ENCODE data around the gene CHCHD3. TPM values are rescaled to one million over a fixed set of nuclear protein-coding genes. Genes with fewer than 3 reads are reported as not detected.

CHCHD3 gene
- total RNA-seq, 1 donor from 2014 or later = 38.5 TPM

DNA sequence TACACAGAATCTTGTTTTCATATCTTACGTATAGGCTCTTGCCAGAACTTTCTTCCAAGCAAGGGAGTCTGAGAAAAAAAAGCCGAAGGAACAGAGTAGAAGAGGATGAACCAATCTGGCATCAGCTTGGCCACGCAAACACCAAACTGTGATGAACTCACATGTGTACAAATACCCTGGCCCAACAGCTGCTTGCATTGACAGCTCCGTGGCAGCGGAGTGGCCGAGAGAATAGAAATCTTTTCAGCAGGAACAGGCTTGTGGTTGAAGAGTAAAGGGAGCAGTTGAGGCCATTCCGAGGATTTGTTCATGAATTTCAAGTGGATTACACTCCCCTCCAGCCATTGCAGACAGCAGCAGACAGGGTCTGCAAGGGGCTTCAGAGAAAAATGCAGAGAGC lies 331.8 kb downstream of the CHCHD3 start:
- Histone ChIP-seq H3K27ac (no peak overlapping the region), H3K4me1 (no peaks in the 10 kb centered on the region), H3K36me3 (no peaks in the 10 kb centered on the region), H3K4me3 (no peak overlapping the region), H3K9me3 (no peaks in the 10 kb centered on the region), H3K27me3 (ENCODE audit: low read depth) (no peaks in the 10 kb centered on the region)
- DNase-seq = no peak
- TF ChIP-seq, protein P1, sequence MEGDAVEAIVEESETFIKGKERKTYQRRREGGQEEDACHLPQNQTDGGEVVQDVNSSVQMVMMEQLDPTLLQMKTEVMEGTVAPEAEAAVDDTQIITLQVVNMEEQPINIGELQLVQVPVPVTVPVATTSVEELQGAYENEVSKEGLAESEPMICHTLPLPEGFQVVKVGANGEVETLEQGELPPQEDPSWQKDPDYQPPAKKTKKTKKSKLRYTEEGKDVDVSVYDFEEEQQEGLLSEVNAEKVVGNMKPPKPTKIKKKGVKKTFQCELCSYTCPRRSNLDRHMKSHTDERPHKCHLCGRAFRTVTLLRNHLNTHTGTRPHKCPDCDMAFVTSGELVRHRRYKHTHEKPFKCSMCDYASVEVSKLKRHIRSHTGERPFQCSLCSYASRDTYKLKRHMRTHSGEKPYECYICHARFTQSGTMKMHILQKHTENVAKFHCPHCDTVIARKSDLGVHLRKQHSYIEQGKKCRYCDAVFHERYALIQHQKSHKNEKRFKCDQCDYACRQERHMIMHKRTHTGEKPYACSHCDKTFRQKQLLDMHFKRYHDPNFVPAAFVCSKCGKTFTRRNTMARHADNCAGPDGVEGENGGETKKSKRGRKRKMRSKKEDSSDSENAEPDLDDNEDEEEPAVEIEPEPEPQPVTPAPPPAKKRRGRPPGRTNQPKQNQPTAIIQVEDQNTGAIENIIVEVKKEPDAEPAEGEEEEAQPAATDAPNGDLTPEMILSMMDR (IDR thresholded peaks at IDR 0.05) = no peak
- intact Hi-C loops (cut with DNase I) = no loop called here
- no peak for ATAC-seq

DNA sequence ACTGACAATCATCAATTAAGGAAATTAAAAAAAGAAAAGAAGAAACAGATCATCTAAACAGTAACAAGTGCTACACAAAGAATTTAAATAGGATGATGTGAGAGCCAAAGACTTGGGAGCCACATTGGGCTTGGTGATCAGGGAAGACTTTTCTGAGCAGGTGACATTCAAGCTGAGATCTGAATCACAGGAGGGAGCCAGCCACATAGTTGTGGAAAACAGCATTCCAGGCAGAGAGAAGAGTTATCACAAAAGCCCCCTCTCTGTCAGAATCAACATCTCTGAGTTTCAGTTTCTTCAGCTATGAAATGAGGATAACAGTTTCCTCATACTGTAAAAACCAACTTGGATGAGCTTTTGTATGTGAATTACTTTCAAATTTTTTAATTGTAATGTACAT lies 336.4 kb downstream of the CHCHD3 start:
- Histone ChIP-seq H3K4me3 (no peak overlapping the region), H3K36me3 (no peaks in the 10 kb centered on the region), H3K9me3 (peaks cover 12% of the 10 kb centered on the region), H3K27me3 (ENCODE audit: low read depth) (no peaks in the 10 kb centered on the region), H3K27ac (no peak overlapping the region), H3K4me1 (no peaks in the 10 kb centered on the region)
- no peak for DNase-seq
- TF ChIP-seq, protein P1 (IDR thresholded peaks at IDR 0.05) = no peak
- ATAC-seq = no peak
- intact Hi-C loops (cut with DNase I) = no loop called here

DNA sequence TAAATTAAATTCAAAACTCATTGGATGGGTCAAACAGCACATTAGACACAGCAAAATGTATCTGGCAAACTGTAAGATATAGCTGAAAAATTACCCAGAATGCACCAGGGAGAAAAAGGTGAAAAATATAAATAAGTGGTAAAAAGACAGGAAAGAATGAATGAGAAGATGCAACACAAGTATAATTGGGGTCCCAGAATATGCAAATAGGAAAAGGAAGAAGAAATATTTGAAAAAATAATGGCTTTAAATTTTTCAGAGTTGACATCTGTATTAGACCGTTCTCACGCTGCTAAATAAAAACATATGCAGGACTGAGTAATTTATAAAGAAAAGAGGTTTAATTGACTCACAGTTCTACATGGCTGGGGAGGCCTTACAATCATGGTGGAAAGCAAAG lies 337.9 kb downstream of the CHCHD3 start:
- TF ChIP-seq, protein P1 (IDR thresholded peaks at IDR 0.05) = no peak
- Histone ChIP-seq H3K4me1 (no peaks in the 10 kb centered on the region), H3K36me3 (no peaks in the 10 kb centered on the region), H3K27ac (no peak overlapping the region), H3K27me3 (ENCODE audit: low read depth) (no peaks in the 10 kb centered on the region), H3K9me3 (peaks cover 12% of the 10 kb centered on the region), H3K4me3 (no peak overlapping the region)
- ATAC-seq (no peak), DNase-seq (no peak)
- intact Hi-C loops (cut with DNase I) = no loop called here

DNA sequence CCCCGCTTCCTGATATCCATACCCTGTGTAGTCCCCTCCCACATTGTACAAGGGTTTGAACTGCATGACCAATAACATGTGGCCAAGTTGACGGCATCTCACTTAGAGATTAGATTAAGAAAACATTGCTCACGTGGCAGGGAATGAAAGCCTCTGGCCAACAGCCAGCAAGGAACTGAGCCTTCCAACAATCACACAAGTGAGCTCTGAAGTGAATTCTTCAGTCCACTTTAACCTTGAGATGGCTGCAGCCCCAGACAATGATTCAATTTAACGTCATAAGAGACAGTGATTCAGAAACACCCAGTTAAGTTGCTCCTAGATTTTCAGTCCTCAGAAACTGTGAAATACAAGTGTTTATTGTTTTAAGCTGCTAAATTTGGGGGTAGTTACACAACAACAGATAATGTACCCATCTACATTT lies 339.7 kb downstream of the CHCHD3 start:
- no peaks in the 10 kb centered on the region for H3K36me3 ChIP-seq
- intact Hi-C loops (cut with DNase I) = no loop called here
- no peak overlapping the region for H3K27ac ChIP-seq
- H3K4me1 ChIP-seq = no peaks in the 10 kb centered on the region
- H3K4me3 ChIP-seq = no peak overlapping the region
- peaks cover 12% of the 10 kb centered on the region for H3K9me3 ChIP-seq
- no peaks in the 10 kb centered on the region for H3K27me3 ChIP-seq (ENCODE audit: low read depth)
- TF ChIP-seq, protein P1 (IDR thresholded peaks at IDR 0.05) = no peak
- DNase-seq (peak; percentile 69), ATAC-seq (peak; percentile 92 to 96)

DNA sequence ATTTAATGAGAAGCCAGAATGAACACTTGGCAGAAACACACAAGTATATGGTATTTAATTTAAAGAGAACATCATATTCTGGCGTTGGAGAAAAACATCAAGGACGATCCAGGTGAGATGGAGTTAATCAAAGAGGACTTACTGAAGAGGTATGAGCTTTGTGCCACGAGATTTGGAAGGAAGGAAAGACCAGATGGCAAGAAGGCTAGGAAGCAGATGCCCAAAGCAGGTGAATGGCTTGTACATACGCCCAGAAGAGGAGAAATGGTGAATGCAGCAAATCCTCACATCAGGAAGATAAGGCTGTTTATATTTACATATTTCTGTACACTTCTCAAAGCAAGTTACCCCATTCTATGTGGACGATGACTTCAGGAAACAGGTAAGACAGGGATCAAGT lies 341.7 kb downstream of the CHCHD3 start:
- ATAC-seq (no peak), DNase-seq (no peak)
- no peak overlapping the region for H3K4me3 ChIP-seq
- no peaks in the 10 kb centered on the region for H3K4me1 ChIP-seq
- H3K36me3 ChIP-seq = no peaks in the 10 kb centered on the region
- intact Hi-C loops (cut with DNase I) = no loop called here
- H3K9me3 ChIP-seq = peaks cover 12% of the 10 kb centered on the region
- H3K27me3 ChIP-seq (ENCODE audit: low read depth) = no peaks in the 10 kb centered on the region
- TF ChIP-seq, protein P1 (IDR thresholded peaks at IDR 0.05) = no peak
- H3K27ac ChIP-seq = no peak overlapping the region

Data from lower lobe of right lung (tissue), 2 donors.